ENCODE data around the gene NFIA.

DNA sequence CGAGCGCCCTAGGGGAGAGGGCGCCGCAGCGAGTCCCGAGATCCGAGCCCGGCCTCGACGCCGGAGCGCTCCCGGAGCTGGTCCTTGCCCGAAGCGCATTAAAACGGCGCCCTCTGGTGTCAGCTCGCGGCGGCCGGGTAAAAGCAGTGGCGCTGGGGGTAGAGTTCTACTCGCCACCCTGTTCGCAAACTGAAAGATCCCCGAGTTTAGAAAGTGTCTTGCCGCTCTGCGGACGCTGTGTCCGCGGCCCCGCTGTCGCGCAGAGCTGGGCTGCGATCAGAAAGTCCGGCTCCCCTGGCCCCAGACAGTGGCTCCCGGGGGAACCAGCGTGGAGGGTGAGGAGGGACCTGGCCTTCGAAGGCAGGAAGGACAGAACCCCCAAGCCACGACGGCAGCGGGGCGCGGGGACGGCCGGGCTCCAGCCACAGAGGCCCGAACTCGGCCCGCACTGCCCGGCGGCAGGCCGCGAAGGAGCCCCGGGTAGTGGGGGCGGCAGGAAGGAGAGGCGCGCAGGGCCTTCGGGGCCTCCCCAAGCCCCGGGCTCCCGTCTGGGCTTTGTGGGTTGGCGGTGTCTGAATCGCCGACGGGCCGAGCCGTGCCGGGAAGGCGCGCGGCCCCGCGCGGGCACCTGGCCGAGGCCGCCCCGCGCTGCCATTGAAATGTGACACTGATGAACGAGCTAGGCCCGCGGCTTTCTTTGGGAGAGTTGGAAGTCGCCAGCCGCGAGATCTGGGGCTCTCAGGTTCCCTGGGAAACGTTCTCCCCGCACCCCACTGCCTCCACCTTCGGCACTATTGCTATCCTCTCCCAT lies 39.1 kb upstream of the NFIA start:
- TF ChIP-seq CTCF (IDR thresholded peaks at IDR 0.05) (peak; percentile 73 to 94 (median 88)), POLR2A (IDR thresholded peaks at IDR 0.05) (no peak)

Data from esophagus squamous epithelium (tissue), 4 donors.